GM19240 (cell line): ENCODE results near the gene FAM210A.

Source experiments
- DNase-seq: peaks from one replicate; pipeline ENCODE4 v3.0.0; 2011; ENCODE audit warnings: low spot score; ENCODE audit not compliant: insufficient read length

FAM210A gene

GRCh38 chr18:13646633-13647032 is 79.7 kb downstream of the FAM210A start:
- no peak for DNase-seq

GRCh38 chr18:13645093-13645492 is 81.3 kb downstream of the FAM210A start:
- DNase-seq: no peak

GRCh38 chr18:13643261-13643751 is 83.1 kb downstream of the FAM210A start:
- DNase-seq: no peak

- DNase-seq: no peak
Observed at GRCh38 chr18:13642440-13642827, 83.9 kb downstream of the FAM210A start.

GRCh38 chr18:13641551-13642439 is 84.6 kb downstream of the FAM210A start:
- no peak for DNase-seq

- DNase-seq: no peak
Observed at GRCh38 chr18:13640266-13640860, 86.0 kb downstream of the FAM210A start.

GRCh38 chr18:13638719-13639595 is 87.4 kb downstream of the FAM210A start:
- no peak for DNase-seq

- DNase-seq: no peak
Observed at GRCh38 chr18:13635046-13635445, 91.3 kb downstream of the FAM210A start.

GRCh38 chr18:13633700-13634099 is 92.7 kb downstream of the FAM210A start:
- no peak for DNase-seq

- no peak for DNase-seq
Observed at GRCh38 chr18:13630716-13631268, 95.6 kb downstream of the FAM210A start.

- DNase-seq: peak; percentile 84
Observed at GRCh38 chr18:13629841-13630715, 96.3 kb downstream of the FAM210A start.

- DNase-seq: no peak
Observed at GRCh38 chr18:13628211-13628610, 98.1 kb downstream of the FAM210A start.

- no peak for DNase-seq
Observed at GRCh38 chr18:13627639-13628038, 98.7 kb downstream of the FAM210A start.

- DNase-seq: no peak
Observed at GRCh38 chr18:13626544-13626908, 99.8 kb downstream of the FAM210A start.

- DNase-seq: no peak
Observed at GRCh38 chr18:13625843-13626543, 100.4 kb downstream of the FAM210A start.

GRCh38 chr18:13625355-13625754 is 101.0 kb downstream of the FAM210A start:
- DNase-seq: no peak

GRCh38 chr18:13624563-13625237 is 101.7 kb downstream of the FAM210A start:
- no peak for DNase-seq

- DNase-seq: no peak
Observed at GRCh38 chr18:13623871-13624270, 102.5 kb downstream of the FAM210A start.

- DNase-seq: no peak
Observed at GRCh38 chr18:13623348-13623747, 103.0 kb downstream of the FAM210A start.
